ENCODE measurements around the gene BSG. TPM values are rescaled to one million over a fixed set of nuclear protein-coding genes. Genes with fewer than 3 reads are reported as not detected.
"Not testable (repeated sequence)": the region's sequence is repeated elsewhere in the genome, so short reads cannot be mapped to it uniquely, and the experiment has no call there.

The BSG gene
- total and polyA plus RNA-seq, 2 experiments from 2014 or later: 957 to 973 TPM

DNA sequence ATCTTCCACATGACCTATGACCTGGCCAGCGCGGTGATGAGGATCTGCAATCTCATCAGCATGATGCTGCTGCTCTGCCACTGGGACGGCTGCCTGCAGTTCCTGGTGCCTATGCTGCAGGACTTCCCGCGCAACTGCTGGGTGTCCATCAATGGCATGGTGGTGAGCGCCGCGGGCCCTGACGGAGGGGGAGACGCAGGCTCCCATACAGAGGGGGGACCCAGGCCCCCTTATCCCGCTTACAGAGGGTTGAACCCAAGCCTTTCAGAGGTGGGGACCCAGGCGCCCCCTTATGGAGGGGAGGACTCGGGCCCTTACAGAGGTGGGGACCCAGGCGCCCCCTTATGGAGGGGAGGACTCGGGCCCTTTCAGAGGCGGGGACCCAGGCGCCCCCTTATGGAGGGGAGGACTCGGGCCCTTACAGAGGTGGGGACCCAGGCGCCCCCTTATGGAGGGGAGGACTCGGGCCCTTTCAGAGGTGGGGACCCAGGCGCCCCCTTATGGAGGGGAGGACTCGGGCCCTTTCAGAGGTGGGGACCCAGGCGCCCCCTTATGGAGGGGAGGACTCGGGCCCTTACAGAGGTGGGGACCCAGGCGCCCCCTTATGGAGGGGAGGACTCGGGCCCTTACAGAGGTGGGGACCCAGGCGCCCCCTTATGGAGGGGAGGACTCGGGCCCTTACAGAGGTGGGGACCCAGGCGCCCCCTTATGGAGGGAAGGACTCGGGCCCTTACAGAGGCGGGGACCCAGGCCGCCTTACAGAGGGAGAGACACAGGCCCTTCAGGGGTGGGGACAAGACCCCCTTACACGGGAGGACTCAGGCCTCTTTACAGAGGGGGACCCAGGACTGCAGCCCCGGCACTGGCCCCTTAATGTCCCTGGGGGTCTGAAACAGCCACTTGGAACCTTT is 32.9 kb downstream of the BSG start:
- H3K4me2 ChIP-seq; H3K27me3 ChIP-seq (ENCODE audit: insufficient read depth); H3K9me2 ChIP-seq (ENCODE audit: insufficient read depth); H3K27me3 Mint-ChIP-seq (ENCODE audit: insufficient read depth, low read depth, poor library complexity); H3K4me1 ChIP-seq (ENCODE audit: insufficient read depth); H3K27ac ChIP-seq (ENCODE audit: low read depth); H3F3A ChIP-seq (replicated peaks; ENCODE audit: low read depth); DNase-seq (ENCODE audit: low spot score); H3K27ac Mint-ChIP-seq; H2AFZ ChIP-seq; H3K79me2 ChIP-seq (replicated peaks; ENCODE audit: insufficient read depth); H4K20me1 ChIP-seq (replicated peaks; ENCODE audit: insufficient read depth); H3K4me3 ChIP-seq; ATAC-seq; H3K36me3 ChIP-seq (ENCODE audit: insufficient read depth); H3K4me3 Mint-ChIP-seq; H3K4me1 Mint-ChIP-seq: not testable (repeated sequence)
- Mint-ChIP-seq H3K9me3 (peaks cover 41% of the 10 kb centered on the region), H3K36me3 (ENCODE audit: low read depth) (peaks cover 16% of the 10 kb centered on the region)
- TF ChIP-seq, protein P1, sequence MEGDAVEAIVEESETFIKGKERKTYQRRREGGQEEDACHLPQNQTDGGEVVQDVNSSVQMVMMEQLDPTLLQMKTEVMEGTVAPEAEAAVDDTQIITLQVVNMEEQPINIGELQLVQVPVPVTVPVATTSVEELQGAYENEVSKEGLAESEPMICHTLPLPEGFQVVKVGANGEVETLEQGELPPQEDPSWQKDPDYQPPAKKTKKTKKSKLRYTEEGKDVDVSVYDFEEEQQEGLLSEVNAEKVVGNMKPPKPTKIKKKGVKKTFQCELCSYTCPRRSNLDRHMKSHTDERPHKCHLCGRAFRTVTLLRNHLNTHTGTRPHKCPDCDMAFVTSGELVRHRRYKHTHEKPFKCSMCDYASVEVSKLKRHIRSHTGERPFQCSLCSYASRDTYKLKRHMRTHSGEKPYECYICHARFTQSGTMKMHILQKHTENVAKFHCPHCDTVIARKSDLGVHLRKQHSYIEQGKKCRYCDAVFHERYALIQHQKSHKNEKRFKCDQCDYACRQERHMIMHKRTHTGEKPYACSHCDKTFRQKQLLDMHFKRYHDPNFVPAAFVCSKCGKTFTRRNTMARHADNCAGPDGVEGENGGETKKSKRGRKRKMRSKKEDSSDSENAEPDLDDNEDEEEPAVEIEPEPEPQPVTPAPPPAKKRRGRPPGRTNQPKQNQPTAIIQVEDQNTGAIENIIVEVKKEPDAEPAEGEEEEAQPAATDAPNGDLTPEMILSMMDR (conservative IDR thresholded peaks at IDR 0.05; ENCODE audit: low read depth in 2 of 2): peak in 1 of 2 experiments; percentile 30; a peak in 2 of 4 replicates

DNA sequence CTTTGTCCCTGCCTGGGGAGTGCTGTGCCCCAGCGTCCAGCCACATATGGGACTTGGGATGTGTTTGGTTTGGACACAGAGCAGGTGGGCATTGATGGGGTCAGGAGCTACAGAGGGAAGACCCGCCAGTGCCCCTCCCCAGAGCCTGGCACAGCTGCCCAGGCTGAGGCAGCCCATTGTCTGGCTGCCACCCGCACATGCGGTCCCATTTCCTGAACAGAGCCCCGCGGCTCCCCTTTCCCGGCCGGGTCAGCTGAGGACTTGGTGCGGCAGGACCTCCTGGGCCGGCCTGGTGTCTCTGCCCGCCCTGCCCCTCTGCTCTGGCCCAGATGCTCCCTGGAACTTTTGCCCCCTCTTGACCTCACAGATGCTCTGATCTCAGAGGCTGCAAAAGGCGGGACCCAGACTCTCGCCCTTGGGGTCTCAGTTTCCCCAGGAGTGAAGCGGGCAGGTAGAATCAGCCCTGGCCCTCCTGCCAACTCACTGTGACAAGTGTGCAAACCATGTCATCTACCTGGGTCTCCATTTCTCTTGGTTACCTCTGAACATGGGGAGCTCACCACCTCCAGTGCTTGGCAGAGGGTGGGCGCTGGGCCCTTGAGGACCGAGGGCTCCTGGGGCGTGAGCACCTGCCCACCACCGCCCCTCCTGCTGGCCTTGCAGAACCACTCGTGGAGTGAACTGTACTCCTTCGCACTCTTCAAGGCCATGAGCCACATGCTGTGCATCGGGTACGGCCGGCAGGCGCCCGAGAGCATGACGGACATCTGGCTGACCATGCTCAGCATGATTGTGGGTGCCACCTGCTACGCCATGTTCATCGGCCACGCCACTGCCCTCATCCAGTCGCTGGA is 35.1 kb downstream of the BSG start:
- H3K27me3 Mint-ChIP-seq (ENCODE audit: insufficient read depth, low read depth, poor library complexity): peaks cover 6% of the 10 kb centered on the region
- H3K9me3 Mint-ChIP-seq: peaks cover 22% of the 10 kb centered on the region
- TF ChIP-seq JUNB (IDR thresholded peaks at IDR 0.05; ENCODE audit: unreplicated experiment) (no peak), EZH2 (IDR thresholded peaks at IDR 0.05; ENCODE audit: low read depth, unreplicated experiment) (no peak), EZH2phosphoT487 (IDR thresholded peaks at IDR 0.05; ENCODE audit: unreplicated experiment) (no peak)
- TF ChIP-seq, protein P2, sequence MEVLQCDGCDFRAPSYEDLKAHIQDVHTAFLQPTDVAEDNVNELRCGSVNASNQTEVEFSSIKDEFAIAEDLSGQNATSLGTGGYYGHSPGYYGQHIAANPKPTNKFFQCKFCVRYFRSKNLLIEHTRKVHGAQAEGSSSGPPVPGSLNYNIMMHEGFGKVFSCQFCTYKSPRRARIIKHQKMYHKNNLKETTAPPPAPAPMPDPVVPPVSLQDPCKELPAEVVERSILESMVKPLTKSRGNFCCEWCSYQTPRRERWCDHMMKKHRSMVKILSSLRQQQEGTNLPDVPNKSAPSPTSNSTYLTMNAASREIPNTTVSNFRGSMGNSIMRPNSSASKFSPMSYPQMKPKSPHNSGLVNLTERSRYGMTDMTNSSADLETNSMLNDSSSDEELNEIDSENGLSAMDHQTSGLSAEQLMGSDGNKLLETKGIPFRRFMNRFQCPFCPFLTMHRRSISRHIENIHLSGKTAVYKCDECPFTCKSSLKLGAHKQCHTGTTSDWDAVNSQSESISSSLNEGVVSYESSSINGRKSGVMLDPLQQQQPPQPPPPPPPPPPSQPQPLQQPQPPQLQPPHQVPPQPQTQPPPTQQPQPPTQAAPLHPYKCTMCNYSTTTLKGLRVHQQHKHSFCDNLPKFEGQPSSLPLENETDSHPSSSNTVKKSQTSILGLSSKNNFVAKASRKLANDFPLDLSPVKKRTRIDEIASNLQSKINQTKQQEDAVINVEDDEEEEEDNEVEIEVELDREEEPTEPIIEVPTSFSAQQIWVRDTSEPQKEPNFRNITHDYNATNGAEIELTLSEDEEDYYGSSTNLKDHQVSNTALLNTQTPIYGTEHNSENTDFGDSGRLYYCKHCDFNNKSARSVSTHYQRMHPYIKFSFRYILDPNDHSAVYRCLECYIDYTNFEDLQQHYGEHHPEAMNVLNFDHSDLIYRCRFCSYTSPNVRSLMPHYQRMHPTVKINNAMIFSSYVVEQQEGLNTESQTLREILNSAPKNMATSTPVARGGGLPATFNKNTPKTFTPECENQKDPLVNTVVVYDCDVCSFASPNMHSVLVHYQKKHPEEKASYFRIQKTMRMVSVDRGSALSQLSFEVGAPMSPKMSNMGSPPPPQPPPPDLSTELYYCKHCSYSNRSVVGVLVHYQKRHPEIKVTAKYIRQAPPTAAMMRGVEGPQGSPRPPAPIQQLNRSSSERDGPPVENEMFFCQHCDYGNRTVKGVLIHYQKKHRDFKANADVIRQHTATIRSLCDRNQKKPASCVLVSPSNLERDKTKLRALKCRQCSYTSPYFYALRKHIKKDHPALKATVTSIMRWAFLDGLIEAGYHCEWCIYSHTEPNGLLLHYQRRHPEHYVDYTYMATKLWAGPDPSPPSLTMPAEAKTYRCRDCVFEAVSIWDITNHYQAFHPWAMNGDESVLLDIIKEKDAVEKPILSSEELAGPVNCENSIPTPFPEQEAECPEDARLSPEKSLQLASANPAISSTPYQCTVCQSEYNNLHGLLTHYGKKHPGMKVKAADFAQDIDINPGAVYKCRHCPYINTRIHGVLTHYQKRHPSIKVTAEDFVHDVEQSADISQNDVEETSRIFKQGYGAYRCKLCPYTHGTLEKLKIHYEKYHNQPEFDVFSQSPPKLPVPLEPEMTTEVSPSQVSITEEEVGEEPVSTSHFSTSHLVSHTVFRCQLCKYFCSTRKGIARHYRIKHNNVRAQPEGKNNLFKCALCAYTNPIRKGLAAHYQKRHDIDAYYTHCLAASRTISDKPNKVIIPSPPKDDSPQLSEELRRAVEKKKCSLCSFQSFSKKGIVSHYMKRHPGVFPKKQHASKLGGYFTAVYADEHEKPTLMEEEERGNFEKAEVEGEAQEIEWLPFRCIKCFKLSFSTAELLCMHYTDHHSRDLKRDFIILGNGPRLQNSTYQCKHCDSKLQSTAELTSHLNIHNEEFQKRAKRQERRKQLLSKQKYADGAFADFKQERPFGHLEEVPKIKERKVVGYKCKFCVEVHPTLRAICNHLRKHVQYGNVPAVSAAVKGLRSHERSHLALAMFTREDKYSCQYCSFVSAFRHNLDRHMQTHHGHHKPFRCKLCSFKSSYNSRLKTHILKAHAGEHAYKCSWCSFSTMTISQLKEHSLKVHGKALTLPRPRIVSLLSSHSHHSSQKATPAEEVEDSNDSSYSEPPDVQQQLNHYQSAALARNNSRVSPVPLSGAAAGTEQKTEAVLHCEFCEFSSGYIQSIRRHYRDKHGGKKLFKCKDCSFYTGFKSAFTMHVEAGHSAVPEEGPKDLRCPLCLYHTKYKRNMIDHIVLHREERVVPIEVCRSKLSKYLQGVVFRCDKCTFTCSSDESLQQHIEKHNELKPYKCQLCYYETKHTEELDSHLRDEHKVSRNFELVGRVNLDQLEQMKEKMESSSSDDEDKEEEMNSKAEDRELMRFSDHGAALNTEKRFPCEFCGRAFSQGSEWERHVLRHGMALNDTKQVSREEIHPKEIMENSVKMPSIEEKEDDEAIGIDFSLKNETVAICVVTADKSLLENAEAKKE (CRISPR knock-in tag; IDR thresholded peaks at IDR 0.05): no peak
- TF ChIP-seq, protein P3, sequence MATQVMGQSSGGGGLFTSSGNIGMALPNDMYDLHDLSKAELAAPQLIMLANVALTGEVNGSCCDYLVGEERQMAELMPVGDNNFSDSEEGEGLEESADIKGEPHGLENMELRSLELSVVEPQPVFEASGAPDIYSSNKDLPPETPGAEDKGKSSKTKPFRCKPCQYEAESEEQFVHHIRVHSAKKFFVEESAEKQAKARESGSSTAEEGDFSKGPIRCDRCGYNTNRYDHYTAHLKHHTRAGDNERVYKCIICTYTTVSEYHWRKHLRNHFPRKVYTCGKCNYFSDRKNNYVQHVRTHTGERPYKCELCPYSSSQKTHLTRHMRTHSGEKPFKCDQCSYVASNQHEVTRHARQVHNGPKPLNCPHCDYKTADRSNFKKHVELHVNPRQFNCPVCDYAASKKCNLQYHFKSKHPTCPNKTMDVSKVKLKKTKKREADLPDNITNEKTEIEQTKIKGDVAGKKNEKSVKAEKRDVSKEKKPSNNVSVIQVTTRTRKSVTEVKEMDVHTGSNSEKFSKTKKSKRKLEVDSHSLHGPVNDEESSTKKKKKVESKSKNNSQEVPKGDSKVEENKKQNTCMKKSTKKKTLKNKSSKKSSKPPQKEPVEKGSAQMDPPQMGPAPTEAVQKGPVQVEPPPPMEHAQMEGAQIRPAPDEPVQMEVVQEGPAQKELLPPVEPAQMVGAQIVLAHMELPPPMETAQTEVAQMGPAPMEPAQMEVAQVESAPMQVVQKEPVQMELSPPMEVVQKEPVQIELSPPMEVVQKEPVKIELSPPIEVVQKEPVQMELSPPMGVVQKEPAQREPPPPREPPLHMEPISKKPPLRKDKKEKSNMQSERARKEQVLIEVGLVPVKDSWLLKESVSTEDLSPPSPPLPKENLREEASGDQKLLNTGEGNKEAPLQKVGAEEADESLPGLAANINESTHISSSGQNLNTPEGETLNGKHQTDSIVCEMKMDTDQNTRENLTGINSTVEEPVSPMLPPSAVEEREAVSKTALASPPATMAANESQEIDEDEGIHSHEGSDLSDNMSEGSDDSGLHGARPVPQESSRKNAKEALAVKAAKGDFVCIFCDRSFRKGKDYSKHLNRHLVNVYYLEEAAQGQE (IDR thresholded peaks at IDR 0.05; ENCODE audit: unreplicated experiment): no peak

More for the DNA sequence above, 35.1 kb downstream of the BSG start:
- Histone ChIP-seq H3K4me2 (no peak overlapping the region), H3K36me3 (ENCODE audit: insufficient read depth) (no peaks in the 10 kb centered on the region), H2AFZ (no peak overlapping the region), H3K79me2 (replicated peaks; ENCODE audit: insufficient read depth) (no peaks in the 10 kb centered on the region), H3K4me1 (ENCODE audit: insufficient read depth) (no peaks in the 10 kb centered on the region), H3F3A (replicated peaks; ENCODE audit: low read depth) (no peaks in the 10 kb centered on the region), H3K27ac (ENCODE audit: low read depth) (no peak overlapping the region), H3K27me3 (ENCODE audit: insufficient read depth) (no peaks in the 10 kb centered on the region), H3K4me3 (no peak overlapping the region), H3K9me2 (ENCODE audit: insufficient read depth) (no peaks in the 10 kb centered on the region), H4K20me1 (replicated peaks; ENCODE audit: insufficient read depth) (no peaks in the 10 kb centered on the region; the same call in 1 of the 2 replicates)
- ATAC-seq: no peak
- peaks cover 4% of the 10 kb centered on the region for H3K4me1 Mint-ChIP-seq
- peaks cover 8% of the 10 kb centered on the region for H3K36me3 Mint-ChIP-seq (ENCODE audit: low read depth)
- no peak overlapping the region for H3K4me3 Mint-ChIP-seq
- DNase-seq (ENCODE audit: low spot score): no peak
- no peak overlapping the region for H3K27ac Mint-ChIP-seq
